ENCODE data around the gene PSMC3IP. TPM values are rescaled to one million over a fixed set of nuclear protein-coding genes. Genes with fewer than 3 reads are reported as not detected.
A peak's percentile ranks its signal among the peaks of the same experiment; 100 is the strongest.

PSMC3IP gene
- total and polyA plus RNA-seq, 7 donors: 0.26 to 13.3 (median 3.3) TPM

DNA sequence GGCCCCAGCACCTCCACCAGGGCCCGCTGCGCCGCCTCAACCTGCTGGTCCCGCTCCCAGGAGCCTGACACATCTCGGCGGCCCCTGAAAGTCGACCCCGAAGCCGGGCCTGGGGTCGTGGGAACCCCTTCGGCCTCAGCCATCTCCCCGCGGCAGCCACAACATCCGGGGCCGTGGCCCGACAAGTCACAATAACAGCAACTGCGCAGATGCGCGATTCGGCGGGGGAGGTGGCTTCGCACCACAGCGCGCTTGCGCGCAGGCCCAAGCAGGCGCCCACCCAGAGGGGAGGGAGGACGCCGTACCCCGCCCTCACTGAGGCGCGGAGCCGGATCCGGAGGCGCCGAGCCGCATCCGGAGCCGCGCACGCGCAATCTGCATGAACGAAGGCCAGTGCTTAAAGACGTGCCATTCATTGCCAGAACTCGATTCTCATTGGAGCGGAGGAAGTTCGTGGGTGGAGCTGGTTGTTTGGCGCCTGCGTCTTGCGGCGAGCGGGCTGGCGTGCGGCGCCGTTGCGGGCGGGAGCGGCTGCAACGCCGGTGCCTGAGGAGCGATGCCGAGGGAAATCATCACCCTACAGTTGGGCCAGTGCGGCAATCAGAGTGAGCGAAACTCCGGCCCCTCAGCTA, 31.8 kb upstream of the PSMC3IP start, which contains the start of the genes RETREG3 and TUBG1:
Gene RETREG3 (minus strand): TSS at position 193 of the 632 bp plus-strand sequence. CDS start 50 bp downstream, at position 143.
Gene TUBG1 (plus strand): TSS at position 502 of the 632 bp plus-strand sequence. CDS start 55 bp downstream, at position 557.
- peak; percentile 43 for TF ChIP-seq CTCF (IDR thresholded peaks at IDR 0.05)
- H3K27ac ChIP-seq: peak within 1 kb of the TSS; percentile 90
- H3K4me1 ChIP-seq: peaks cover 40% of the 10 kb centered on the region
- intact Hi-C loops (cut with DNase I): no loop called here
- peak; percentile 95 to 97 (median 96) for ATAC-seq
- peak; percentile 99 to 100 for DNase-seq
- H3K9me3 ChIP-seq: no peaks in the 10 kb centered on the region
- WGBS, 3 donors: 0 to 1% (median 0%) methylated on average over 63 to 66 of the region's 66 CpGs
- H3K36me3 ChIP-seq (ENCODE audit: insufficient read depth in 1 of 2, low read depth in 1 of 2): peaks cover 10 to 35% of the 10 kb centered on the region in 2 donors
- no peaks in the 10 kb centered on the region for H3K27me3 ChIP-seq (ENCODE audit: insufficient read depth in 3 of 3, low read length in 2 of 3)
- peak within 1 kb of the TSS; percentile 79 for H3K4me3 ChIP-seq

- peak in 1 of 2 donors; percentile 57 for DNase-seq
- Histone ChIP-seq H3K36me3 (ENCODE audit: insufficient read depth in 1 of 2, low read depth in 1 of 2) (peaks cover 10 to 34% of the 10 kb centered on the region in 2 donors), H3K27me3 (ENCODE audit: insufficient read depth in 3 of 3, low read length in 2 of 3) (no peaks in the 10 kb centered on the region), H3K4me1 (peaks cover 40% of the 10 kb centered on the region), H3K9me3 (no peaks in the 10 kb centered on the region), H3K4me3 (peak overlapping the region; percentile 79), H3K27ac (peak overlapping the region; percentile 90)
- WGBS, 3 donors: 0 to 1% (median 1%) methylated on average over 24 to 30 of the region's 30 CpGs
- peak; percentile 54 to 73 (median 62) for ATAC-seq
- TF ChIP-seq CTCF (IDR thresholded peaks at IDR 0.05): no peak
- intact Hi-C loops (cut with DNase I): no loop called here
Measured at GRCh38 chr17:42608305-42609181, 31.0 kb upstream of the PSMC3IP start.

GRCh38 chr17:42607769-42608168, 30.2 kb upstream of the PSMC3IP start:
- 13 to 37% (median 14%) methylated on average over 3 of the region's 3 CpGs for WGBS, 3 donors
- peak overlapping the region; percentile 90 for H3K27ac ChIP-seq

DNA sequence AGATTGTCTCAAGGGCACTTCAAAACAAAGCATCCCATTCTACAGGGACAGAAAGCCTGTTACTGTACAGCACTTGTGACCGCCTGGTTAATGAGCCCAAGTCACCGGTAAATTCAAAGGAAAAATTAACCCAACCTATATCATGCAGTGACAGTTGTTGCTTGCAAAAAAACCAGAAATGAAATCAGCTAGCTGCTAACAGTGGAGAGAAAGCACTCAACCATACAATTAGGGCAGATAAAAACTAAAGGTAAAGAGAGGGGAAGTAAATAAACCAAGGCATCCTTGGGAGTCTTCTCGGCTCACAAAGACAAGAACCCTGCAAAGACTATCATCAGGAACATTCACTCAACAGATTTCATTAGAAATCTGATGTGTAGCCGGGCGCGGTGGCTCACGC, 25.8 kb upstream of the PSMC3IP start:
- DNase-seq: no peak
- ATAC-seq: no peak
- WGBS, 3 donors: 90 to 92% (median 91%) methylated on average over 7 of the region's 7 CpGs
- intact Hi-C loops (cut with DNase I): no loop called here
- Histone ChIP-seq H3K27me3 (ENCODE audit: insufficient read depth in 3 of 3, low read length in 2 of 3) (no peaks in the 10 kb centered on the region), H3K27ac (no peak overlapping the region), H3K9me3 (no peaks in the 10 kb centered on the region), H3K36me3 (ENCODE audit: insufficient read depth in 1 of 2, low read depth in 1 of 2) (peaks cover 3 to 18% of the 10 kb centered on the region in 2 donors), H3K4me3 (no peak overlapping the region), H3K4me1 (peaks cover 51% of the 10 kb centered on the region)
- no peak for TF ChIP-seq CTCF (IDR thresholded peaks at IDR 0.05)

More at GRCh38 chr17:42607769-42608168, 30.2 kb upstream of the PSMC3IP start:
- ATAC-seq (no peak), DNase-seq (no peak)
- peaks cover 10 to 33% of the 10 kb centered on the region in 2 donors for H3K36me3 ChIP-seq (ENCODE audit: insufficient read depth in 1 of 2, low read depth in 1 of 2)
- H3K4me1 ChIP-seq: peaks cover 40% of the 10 kb centered on the region
- TF ChIP-seq CTCF (IDR thresholded peaks at IDR 0.05): no peak
- H3K4me3 ChIP-seq: peak overlapping the region; percentile 79
- H3K9me3 ChIP-seq: no peaks in the 10 kb centered on the region
- no peaks in the 10 kb centered on the region for H3K27me3 ChIP-seq (ENCODE audit: insufficient read depth in 3 of 3, low read length in 2 of 3)
- intact Hi-C loops (cut with DNase I): no loop called here
